Measurements from ENCODE around the gene EXOC3L4.
A peak's percentile ranks its signal among the peaks of the same experiment; 100 is the strongest.

DNA sequence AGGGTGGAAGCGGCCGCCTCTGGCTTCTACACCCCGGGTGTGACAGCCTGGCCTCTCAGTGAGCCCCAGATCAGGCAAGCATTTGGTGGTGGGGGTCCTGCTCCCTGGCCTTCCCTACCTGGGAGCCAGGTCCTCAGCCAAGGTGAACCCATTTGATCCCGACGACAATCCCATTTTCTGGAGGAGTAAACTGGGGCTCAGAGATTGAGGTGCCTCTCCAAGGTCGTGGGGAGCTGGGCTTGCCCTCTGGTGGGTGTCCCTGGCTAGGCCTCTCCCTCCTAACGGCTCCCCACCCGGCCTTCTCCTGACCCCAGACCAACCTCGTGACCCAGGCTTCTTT lies 2.7 kb upstream of the EXOC3L4 start:
- peak; percentile 32; the same call in 1 of the 2 replicates for TF ChIP-seq CTCF (IDR thresholded peaks at IDR 0.05; ENCODE audit: low read depth, low read length)
- TF ChIP-seq EZH2phosphoT487 (IDR thresholded peaks at IDR 0.05; ENCODE audit: low read depth) = no peak

All from OCI-LY3 (cell line).